Activated T-helper 1 cell treated with anti-CD3 and anti-CD28 coated beads, Interleukin-2, amount 50 U/mL, for 16 hours (primary cell): ENCODE measurements around the gene PCGF2.

Source experiments
- DNase-seq, 2 donors: peaks; one replicate each; pipeline ENCODE4 v3.0.0-alpha.2; 2020; ENCODE audit warnings: low read depth in 1 of 2, low spot score in 1 of 2

Gene PCGF2

DNA sequence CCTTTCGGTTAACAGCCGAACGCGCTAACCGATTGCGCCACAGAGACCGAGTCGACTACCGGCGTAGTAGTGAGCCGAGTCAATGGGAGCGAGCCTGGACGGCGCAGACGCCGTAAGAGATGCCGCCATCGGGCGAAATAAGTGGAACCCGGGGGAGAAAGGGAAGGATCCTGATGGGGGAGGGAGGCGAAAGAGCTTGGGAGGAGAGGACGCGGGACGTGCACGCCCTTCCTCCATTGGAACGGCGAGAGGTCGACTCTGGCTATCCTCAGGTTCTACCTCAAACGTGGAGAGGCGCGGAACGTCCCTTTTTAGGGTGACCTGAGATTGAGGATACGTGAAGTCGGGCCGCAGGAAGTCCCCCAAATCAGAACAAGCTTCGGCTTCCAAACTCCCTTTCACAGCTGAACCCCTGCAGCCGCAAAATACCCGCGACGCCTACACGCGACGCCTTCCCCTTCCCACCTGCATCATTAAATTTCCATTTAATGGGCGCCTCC lies 3.7 kb upstream of the PCGF2 start:
- DNase-seq: peak; percentile 72 to 86

DNA sequence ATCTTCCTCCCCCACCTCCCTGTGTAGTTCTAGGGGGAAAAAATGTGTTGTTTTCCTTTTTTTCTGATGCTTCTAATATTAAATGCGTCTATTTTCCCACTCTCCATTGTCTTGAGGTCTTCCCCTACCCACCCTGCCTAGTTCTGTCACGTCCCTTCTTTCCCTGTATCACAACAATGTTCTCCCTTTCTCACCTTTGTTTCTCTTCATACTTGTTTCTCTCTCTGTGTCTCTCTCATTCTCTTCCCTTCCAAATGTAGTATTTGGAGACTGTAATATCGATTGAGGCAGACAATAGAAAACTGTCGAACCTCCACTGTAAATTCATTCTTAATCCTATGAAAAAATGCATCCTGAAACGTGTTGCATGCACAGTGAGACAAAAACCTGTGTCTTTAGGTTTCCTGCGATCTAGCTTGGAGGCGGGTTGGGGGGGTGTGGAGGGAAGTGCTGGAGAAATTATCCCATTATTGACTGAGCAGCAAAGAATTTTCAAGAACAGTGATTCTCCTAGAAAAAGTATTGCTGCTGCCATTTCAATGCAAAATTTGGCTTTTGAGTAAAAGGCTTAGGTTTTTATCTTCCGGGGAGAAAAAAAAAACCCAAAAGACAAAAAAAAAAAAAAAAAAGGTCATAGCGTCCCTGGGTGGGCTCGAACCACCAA lies 3.1 kb upstream of the PCGF2 start:
- no peak for DNase-seq

DNA sequence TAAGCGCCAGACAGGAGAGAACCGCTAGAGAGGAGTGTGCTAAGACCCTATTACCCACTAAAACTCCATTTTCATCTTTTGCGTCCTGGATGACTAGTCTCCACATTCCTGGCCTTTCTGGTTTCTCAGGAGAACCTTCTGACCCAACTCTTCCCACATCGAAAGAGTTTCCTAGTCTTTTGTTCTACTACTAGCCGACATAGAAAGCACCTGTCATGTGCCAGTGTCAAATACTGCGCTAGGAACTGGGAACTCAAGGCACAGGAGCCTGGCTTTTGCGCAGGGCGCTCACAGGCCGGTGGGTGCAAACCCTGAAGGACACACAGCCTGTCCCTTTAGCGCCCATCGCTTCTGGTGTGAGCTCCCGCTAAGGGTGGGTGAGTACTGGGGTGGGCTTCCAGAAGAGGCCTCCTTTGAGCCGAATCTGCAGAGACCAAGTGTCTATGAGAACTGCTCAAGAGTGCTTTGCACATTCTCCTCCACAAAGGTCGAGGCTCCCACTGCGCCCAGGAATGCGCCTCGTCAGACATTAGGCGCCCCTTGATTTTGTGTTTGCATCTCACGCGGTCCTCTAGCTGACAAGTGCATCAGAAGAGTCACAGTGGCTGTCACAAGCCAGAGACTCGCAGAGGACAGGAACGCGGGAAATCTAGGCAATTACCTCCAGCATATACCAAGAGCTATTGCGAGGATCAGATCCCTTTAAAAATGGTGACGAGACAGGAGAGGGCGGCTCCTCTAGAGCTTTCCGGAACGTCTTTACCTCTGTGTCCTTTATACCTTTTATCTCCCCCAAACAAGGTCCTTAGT lies 2.4 kb upstream of the PCGF2 start:
- DNase-seq: no peak

DNA sequence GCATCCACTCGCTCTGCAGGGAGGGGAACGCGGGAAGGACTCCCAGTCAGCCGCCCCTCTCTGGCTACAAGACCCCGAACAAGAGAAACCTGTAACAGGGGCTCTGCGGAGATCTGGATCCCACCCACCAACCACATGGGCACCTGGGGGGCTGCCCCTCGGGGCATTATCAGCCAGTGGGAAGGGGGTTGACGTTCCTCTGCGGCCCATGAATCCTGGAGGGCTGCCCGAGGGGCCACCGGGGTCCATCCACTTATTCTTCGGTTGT lies 1.8 kb upstream of the PCGF2 start:
- no peak for DNase-seq

DNA sequence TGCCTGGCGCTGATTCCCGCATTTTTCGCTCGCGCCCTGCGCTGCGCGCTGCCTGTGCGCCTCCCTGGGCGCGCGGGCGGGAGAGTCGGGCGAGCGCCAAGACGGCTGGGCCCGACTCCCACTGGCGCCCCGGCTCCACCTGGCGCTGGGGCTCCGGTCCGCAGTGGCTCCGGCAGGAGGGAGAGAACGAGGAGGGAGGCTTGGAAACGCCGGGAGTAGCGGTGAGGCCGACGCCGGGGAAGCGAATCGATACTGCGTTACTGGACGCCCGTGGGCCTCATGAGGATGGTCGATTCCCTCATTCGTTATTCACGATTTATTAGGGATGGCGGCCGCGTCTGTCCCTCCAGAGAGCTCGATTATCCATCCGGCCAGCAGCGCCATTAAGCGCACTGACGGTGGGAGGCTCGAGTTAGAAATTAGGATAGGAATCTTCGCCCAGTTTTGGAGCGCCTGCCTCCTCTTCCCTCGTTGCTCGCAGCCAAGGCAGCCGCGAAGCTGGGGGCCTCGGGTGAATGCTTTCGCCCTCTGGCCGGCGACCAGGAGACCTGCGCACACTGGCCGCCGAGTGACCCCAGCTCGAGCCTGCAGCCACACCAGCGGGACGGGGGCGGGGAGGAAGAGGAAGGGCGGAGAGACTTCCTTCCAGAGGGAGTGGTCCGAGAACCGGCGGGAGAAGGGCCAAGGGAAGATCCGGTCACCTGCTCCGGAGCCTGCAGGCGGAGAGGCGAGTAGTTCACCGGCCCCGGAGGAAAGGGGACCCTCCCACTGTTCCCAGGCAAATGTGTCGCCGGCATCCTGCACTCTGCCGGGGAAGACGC lies 1.3 kb upstream of the PCGF2 start:
- no peak for DNase-seq

DNA sequence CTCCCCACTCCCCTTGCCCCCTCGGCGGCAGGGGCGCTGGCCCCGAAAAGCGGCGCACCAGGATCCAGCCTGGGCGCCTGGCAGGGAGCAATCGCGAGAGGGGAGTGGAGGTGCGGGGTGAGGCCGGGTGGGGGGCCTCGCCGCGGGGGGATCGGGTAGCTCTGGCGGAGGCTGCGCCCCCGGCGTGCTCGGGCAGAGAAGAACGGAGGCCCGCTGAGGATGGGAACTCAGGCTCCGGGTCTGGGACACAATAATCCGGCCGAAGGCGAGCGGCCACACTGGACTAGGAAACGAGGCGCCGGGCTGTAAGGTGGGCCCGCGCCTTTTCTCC lies 721 bp upstream of the PCGF2 start:
- DNase-seq: no peak

DNA sequence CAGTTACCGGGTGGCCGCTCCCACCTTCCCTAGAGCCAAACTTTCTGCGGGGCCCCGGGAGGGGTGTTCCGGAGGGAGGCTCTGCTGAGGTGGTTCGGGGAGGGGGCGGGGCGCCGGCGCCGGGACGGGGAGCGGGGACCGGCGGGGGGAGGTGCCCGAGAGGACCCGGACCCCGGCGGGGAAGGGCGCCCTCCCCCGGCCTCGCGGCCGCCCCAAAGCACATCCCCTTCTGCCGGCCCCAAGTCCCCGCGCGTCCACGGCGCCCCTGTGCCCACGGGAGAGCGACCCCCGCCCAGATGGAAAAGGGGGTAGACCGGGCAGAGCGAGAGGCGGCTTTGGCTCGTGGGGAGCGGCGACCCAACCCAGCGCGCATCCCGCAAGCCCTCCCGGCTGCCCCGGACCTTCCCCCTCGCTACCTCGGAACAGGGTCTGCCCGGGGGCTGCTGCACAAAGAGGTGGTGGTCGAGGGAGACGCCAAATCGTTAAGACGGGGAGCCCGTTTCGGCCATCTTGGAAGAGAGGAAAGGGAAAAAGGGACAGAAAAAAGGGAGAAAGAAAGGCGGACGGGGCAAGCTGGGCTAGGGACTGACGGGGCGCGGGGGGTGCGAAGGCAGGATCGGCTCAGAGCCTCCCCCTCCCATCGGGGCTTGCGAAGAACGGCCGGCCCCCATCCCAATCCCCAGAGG lies 530 bp downstream of the PCGF2 start:
- DNase-seq: no peak

DNA sequence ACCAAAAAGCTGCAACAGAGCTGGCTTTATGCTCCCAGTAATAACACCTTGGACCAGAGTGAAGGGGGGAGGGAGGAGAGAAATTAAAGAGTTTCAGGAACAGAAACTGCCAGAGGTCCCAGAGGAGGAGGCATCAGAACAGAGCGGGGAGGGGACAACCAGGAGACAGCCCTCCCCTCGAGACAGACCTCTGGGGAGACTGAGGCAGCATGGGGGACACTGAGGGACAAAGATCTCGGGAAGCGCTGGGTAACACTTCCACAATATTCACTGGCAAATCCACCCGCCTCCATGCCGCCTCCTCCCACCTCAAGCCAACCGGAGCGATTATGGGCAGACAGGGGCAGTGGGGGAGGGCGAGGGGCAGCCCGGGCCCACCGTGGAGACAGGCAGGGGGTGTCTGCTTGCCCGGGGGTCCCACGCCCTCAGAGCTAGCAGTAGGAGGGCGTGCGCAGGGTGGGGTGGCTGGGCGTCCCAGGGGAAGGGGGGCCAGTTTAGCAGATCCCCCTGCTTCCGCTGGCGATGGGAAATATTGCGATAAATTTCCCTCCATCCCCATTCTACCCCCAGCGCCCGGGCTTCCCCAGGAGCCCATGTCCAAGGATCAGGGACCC lies 1.2 kb downstream of the PCGF2 start:
- DNase-seq: no peak

DNA sequence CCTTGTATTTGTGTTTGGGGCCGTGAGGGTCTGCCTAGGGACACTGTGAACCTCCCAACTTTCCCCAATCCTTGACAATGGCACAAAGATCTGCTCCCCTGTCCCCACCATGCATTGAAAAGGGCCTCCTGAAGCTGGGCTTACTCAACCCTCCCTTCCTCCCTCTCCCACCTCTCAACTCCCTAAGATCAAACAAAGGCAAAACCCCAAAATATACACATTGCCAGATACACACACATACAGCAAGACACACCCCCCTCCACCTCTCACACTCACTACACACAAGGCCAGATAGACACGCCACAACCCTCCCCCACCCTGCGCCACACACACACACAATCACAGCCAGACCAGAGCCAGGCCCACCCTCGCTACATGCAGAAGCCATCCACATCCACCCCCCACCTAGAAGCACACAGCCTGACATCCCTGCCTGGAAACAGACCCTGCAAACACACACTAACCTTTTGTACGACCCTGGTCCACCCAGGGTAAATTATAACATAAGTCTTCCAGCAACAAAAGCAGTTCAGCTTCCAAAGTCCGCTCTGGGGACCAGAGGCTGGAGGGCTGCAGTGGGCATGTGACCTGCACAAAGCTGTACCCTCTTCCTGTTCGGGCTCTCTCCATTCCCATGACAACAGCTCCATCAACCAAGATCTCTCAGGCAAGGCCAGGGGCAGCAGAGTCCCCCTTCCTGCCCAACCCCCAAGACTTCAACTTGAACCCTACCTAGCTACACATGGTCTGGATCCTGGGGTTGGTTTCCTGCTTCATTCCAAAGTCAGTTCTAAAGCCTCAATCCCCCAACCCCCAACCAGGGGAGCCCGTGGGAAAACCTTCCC lies 1.9 kb downstream of the PCGF2 start:
- no peak for DNase-seq

DNA sequence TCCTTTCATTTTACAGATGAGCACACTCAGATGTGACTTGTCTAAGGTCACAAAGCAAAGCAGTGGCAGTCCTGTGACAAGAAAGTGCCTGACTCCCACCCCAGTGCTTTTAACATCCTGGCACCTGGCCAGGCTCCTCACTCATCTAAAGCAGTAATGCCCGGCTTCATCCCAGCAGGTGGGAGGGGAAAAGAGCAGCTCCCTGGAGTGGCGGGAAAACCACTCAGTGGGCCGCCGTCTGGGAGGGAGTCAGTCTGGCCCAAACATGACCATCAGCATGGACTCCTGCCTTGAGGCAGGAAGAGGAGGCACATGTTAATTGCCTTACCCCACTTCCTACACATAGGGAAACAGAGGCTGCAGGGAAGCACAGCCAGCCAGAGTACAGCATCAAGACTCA lies 2.6 kb downstream of the PCGF2 start:
- DNase-seq: no peak

DNA sequence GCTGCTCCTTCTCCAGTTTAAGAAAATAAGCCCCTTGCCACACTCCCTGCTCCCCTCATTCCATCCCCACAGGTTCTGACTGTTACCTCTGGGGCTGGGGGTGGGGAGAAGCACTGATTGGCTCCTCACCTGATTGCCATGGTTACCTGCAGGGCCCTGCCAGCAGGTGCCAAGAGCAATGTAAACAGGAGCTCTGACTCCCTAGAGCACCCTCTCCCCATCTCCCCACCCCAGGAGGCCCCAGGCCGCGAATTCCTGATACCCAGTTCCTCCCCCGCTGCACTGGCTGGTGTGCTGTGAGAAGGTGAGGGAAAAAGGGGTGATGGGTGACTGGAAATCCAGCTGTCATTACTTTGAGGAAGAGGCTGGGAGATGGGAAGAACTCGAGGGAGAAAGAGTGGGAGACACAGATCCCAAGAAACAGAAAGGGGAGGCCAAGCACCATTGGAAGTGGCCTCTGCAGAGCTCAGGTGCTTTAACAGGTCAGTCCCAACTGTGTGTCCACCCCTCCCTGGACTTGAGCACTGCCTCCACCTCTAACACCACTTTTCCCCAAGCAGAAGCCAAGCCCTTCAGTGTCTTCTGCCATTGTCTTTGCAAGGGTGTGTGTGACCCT lies 4.5 kb downstream of the PCGF2 start:
- DNase-seq: no peak

DNA sequence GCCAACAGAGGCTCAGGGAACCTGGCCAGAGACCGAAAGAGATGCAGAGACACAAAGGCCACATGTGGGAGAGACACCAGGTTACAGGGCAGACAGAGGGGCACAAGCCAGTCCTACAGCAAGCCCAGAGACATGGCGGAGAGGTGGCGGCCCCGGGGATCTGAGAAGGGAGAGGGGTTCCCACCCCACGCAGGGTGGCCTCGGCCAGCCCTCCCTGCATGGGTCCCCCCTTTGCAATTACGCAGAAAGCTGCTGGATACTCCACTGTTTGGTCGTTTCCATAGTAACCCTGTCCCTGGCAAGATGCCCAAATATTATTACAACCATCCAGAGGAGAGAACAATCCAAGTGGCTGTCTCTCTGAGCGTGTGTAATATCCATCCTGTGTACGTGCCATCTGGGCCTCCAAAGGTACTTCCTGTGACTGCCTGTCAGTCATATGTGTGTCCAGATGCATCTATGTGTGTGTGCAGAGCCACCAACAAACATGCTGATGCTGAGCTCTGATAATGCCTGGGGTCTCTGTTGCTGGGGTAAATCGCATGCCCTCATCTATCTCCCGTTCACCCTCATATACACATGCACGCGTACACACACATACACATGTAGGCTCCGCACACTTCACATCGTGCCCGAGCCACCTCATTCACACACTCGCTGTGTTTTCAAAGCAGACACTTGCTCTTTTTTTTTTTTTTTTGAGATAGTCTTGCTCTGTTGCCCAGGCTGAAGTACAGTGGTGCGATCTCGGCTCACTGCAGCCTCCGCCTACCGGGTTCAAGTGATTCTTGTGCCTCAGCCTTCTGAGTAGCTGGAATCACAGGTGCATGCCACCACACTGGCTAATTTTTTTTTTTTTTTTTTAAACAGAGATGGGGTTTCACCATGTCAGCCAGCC lies 5.5 kb downstream of the PCGF2 start:
- no peak for DNase-seq

DNA sequence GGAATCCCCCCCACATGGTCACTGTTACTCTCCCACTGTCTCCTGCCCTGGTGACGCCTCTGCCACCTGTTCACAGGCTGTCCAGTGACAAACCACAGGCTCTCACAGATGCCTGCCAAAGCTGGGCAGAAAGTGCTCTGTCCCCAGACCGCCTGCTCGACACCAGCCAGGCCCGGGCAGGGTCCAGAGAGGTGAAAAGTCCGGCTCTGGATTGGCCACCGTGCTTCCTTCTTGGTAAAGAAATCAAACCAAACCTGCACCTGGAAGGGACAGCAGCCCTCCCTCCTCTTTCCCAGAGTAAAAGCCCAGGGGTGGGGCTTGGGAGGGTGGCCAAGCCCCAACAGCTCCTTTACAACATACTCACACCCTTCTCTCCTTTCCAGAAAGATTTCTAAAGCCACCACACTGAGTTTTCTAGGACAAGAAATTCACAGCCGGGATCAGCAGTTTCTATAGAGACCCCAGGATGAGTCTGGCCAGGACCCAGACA lies 6.2 kb downstream of the PCGF2 start:
- DNase-seq: no peak

DNA sequence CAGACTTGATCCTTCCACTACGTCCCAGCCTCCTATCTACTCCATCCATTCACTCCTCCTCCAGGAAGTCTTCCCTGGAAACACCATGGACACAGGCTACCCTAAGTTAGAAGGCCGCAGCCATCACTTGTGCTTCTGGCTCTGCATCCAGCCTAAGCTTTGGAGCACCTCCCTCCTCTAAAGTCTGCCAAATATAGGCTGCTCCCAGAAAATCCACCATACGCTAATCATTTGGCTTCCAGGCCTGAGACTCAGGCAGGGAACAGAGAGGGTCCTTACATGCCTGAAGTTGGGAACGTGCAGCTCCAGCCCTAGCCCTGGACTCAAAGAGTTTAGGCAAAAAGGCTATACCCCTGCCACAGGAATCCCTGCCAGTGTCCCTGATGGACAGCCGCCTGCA lies 6.7 kb downstream of the PCGF2 start:
- DNase-seq: no peak

DNA sequence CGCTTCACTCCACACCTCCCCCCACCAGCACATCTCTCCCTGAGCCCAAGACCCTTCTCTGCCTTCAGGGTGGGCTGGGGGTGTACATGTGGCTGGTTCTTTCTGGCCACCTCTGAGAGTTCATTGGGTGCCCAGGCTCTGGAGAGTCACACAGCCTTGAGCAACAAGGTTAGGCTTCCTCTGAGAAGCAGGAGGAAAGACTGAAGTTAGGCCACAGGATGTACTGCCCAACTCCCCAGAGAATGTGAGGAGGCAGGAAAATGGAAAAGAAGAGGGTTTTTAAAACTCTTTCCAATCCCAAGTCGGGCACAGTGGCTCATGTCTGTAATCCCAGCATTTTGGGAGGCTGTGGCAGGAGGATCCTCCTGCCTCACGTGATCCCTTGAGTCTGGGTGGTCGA lies 7.3 kb downstream of the PCGF2 start:
- no peak for DNase-seq

DNA sequence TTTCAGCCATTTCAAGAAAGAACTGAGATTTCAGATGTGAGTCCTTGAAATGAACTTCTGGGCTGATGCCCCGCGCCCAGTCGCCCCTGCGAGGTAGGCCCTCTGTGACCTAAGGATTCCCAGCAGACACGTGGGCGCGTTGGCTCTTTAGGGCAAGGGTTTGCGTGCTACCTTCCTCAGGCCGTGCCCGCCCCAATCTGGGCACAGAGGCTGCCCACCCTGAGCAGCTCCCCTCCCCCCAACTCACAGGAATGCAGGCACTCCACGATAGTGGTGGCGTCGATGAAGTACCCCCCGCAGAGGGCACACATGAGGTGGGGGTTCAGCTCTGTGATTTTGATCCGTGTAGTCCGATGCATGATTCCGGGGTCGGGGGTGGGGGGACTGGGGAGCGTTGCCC lies 8.1 kb downstream of the PCGF2 start:
- no peak for DNase-seq

DNA sequence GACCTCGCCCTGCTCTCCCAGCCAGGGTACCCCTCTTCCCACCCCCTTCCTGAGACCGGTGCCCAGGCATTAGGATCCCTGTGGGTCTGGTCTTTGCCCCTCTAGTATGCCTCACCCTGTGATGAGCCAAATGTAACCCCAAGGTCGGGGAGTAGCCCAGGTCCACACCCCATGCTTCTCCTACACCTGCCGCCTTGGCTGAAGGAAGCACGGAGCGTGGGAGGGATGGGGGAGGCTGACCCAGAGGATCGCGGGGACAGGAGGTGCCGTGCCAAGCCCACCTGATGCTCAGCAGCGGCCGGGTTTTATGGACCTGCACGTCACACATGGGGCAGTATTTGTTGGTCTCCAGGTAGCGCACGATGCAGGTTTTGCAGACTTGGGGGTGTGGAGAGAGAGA lies 8.8 kb downstream of the PCGF2 start:
- DNase-seq: no peak

DNA sequence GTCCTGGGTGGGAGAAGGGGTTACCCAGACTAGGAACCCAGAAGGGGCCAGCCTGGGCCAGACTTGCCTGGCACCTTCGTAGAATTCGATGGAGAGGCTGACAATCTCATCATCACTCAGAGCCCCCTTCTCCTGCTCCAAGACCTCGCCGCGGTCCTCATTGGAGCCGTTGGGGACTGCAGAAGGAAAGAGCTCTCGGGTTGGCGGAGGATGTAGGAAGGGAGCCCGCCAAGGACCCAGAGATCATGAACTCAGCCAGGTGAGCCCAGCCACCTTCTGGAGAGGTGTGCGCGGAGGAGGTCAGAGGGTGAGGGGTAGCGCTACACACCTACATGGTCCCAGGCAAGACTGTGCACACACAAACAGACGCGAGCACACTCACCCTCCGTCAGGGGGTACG lies 9.4 kb downstream of the PCGF2 start:
- no peak for DNase-seq
